PC-9 (cell line): ENCODE data around the gene TMPRSS4. TPM values are rescaled to one million over a fixed set of nuclear protein-coding genes. Genes with fewer than 3 reads are reported as not detected.

Experiments used
- BruUV-seq: library from RNA; stranded (reverse); fragments of 400-500 nt; replicated peaks from 2 replicates; lab custom pipeline; 2021; lab: Mats Ljungman, UMichigan
- CTCF ChIA-PET: fragments of 300-600 bp; sonication (Branson Sonifier 250); formaldehyde crosslinking; loops from one replicate; lab custom pipeline; 2022; ENCODE audit warnings: antibody characterized with exemption; lab: Charles Lee
- POLR2A ChIA-PET: fragments of 300-600 bp; sonication (Branson Sonifier 250); formaldehyde crosslinking; loops from one replicate; lab custom pipeline; 2022; ENCODE audit warnings: antibody characterized with exemption; ENCODE audit not compliant: unreplicated experiment; lab: Charles Lee
- DNase-seq, 2 experiments: peaks; one replicate each; pipeline versions ENCODE4 v3.0.0 to v3.0.0-alpha.2; 2015 to 2022; ENCODE audit warnings: mixed read lengths in 1 of 2
- H2AFZ ChIP-seq: fragments of 200-600 bp; sonication (generic); 2 replicates; pipeline ENCODE4 v1.8.1; 2017; ENCODE audit warnings: antibody characterized with exemption
- H3F3A ChIP-seq: fragments of 200-600 bp; sonication (generic); 2 replicates; pipeline ENCODE4 v1.8.1; 2017; ENCODE audit warnings: antibody characterized with exemption, mild to moderate bottlenecking, low read depth; ENCODE audit not compliant: insufficient read depth
- H3K27ac ChIP-seq: fragments of 200-600 bp; sonication (generic); 2 replicates; pipeline ENCODE4 v1.6.1; 2016; ENCODE audit warnings: mixed run types
- H3K27me3 ChIP-seq: fragments of 200-600 bp; sonication (generic); 2 replicates; pipeline ENCODE4 v1.6.1; 2016; ENCODE audit warnings: low read depth, mixed run types; ENCODE audit not compliant: insufficient read depth
- H3K36me3 ChIP-seq: fragments of 200-600 bp; sonication (generic); 2 replicates; pipeline ENCODE4 v1.6.1; 2016; ENCODE audit warnings: low read depth, mixed run types
- H3K4me1 ChIP-seq: fragments of 200-600 bp; sonication (generic); replicated peaks from 2 replicates; pipeline ENCODE4 v1.6.1; 2016; ENCODE audit warnings: mixed run types; ENCODE audit not compliant: insufficient read depth
- H3K4me2 ChIP-seq: fragments of 200-600 bp; sonication (generic); 2 replicates; pipeline ENCODE4 v1.6.1; 2017; ENCODE audit warnings: mixed run types
- H3K4me3 ChIP-seq: fragments of 200-600 bp; sonication (generic); 2 replicates; pipeline ENCODE4 v1.6.1; 2016; ENCODE audit warnings: mixed run types
- H3K79me2 ChIP-seq: fragments of 200-600 bp; sonication (generic); 2 replicates; pipeline ENCODE4 v1.6.1; 2017; ENCODE audit warnings: low read depth, mixed run types
- H3K9me2 ChIP-seq: fragments of 200-600 bp; sonication (generic); 2 replicates; pipeline ENCODE4 v1.8.1; 2017; ENCODE audit warnings: mild to moderate bottlenecking; ENCODE audit not compliant: insufficient read depth
- H3K9me3 ChIP-seq: fragments of 200-600 bp; sonication (generic); 2 replicates; pipeline ENCODE4 v1.8.1; 2016; ENCODE audit warnings: low read depth; ENCODE audit not compliant: insufficient read depth
- H4K20me1 ChIP-seq: fragments of 200-600 bp; sonication (generic); 2 replicates; pipeline ENCODE4 v1.8.1; 2017; ENCODE audit not compliant: insufficient read depth
- CTCF ChIP-seq: fragments of 200-600 bp; sonication (generic); conservative IDR thresholded peaks from 2 replicates; pipeline ENCODE4 v1.6.1; 2017; ENCODE audit warnings: mixed run types, antibody characterized with exemption, mild to moderate bottlenecking, moderate library complexity
- EZH2 ChIP-seq: fragments of 200-600 bp; sonication (generic); IDR thresholded peaks from 2 replicates; pipeline ENCODE4 v1.8.0; 2017; ENCODE audit warnings: antibody characterized with exemption, low read depth
- intact Hi-C: fragments of 100-400 bp; cut with micrococcal nuclease; formaldehyde crosslinking; loops from one replicate; pipeline ENCODE4 v1.10.0; 2022; ENCODE audit not compliant: unreplicated experiment
- total RNA-seq: library from RNA; stranded (reverse); gene quantifications from 2 replicates; pipeline ENCODE4 v1.2.3, GENCODE V29; 2021

Gene TMPRSS4
- total RNA-seq, 1 experiment from 2014 or later = 27.6 TPM

- ChIA-PET CTCF (interaction anchor here (0.5 kb wide), 1 partner anchor 815 kb away, joined by 8 read pairs; no protein-coding TSS in a partner anchor), POLR2A (interaction anchor here (0.5 kb wide), 1 partner anchor 153 kb away, joined by 3 read pairs; no protein-coding TSS in a partner anchor)
- H3K4me2 ChIP-seq = no peak overlapping the region
- no peak for DNase-seq
- no peaks in the 10 kb centered on the region for H3K9me2 ChIP-seq
- no peaks in the 10 kb centered on the region for H4K20me1 ChIP-seq
- H3K27me3 ChIP-seq = peaks cover 3% of the 10 kb centered on the region; the same call in 1 of the 2 replicates
- H3K4me3 ChIP-seq = no peak overlapping the region
- H3K9me3 ChIP-seq = no peaks in the 10 kb centered on the region
- H3K27ac ChIP-seq = no peak overlapping the region
- H3K4me1 ChIP-seq = no peaks in the 10 kb centered on the region; the same call in 1 of the 2 replicates
- intact Hi-C loops = no loop called here
- H3K36me3 ChIP-seq = no peaks in the 10 kb centered on the region
- no peaks in the 10 kb centered on the region for H3F3A ChIP-seq
- no peaks in the 10 kb centered on the region for H3K79me2 ChIP-seq
- TF ChIP-seq CTCF = no peak
- TF ChIP-seq EZH2 = no peak
- no TSS peak for BruUV-seq
- no peak overlapping the region for H2AFZ ChIP-seq
Measured at GRCh38 chr11:118045191-118045590, 31.7 kb upstream of the TMPRSS4 start.

GRCh38 chr11:118046051-118046963 is 30.6 kb upstream of the TMPRSS4 start:
- Histone ChIP-seq H3K9me3 (no peaks in the 10 kb centered on the region), H3K9me2 (no peaks in the 10 kb centered on the region), H3K4me2 (no peak overlapping the region; the same call in 1 of the 2 replicates), H3K36me3 (no peaks in the 10 kb centered on the region), H3K79me2 (no peaks in the 10 kb centered on the region), H2AFZ (no peak overlapping the region), H3K27me3 (peaks cover 9% of the 10 kb centered on the region; the same call in 1 of the 2 replicates), H3F3A (no peaks in the 10 kb centered on the region), H3K27ac (no peak overlapping the region), H4K20me1 (no peaks in the 10 kb centered on the region), H3K4me1 (no peaks in the 10 kb centered on the region; the same call in 1 of the 2 replicates), H3K4me3 (no peak overlapping the region)
- intact Hi-C loops = no loop called here
- ChIA-PET CTCF (interaction anchor here (0.6 kb wide), 1 partner anchor 622 kb away, joined by 5 read pairs; no protein-coding TSS in a partner anchor), POLR2A (no interaction called here)
- TF ChIP-seq CTCF = no peak
- TF ChIP-seq EZH2 = no peak
- DNase-seq = no peak
- BruUV-seq = no TSS peak

GRCh38 chr11:118046964-118047700 is 29.7 kb upstream of the TMPRSS4 start:
- Histone ChIP-seq H3K27ac (no peak overlapping the region), H4K20me1 (no peaks in the 10 kb centered on the region), H3K4me1 (no peaks in the 10 kb centered on the region; the same call in 1 of the 2 replicates), H3F3A (no peaks in the 10 kb centered on the region), H3K79me2 (no peaks in the 10 kb centered on the region), H3K4me2 (no peak overlapping the region), H3K4me3 (no peak overlapping the region), H3K27me3 (peaks cover 11% of the 10 kb centered on the region; the same call in 1 of the 2 replicates), H3K9me2 (no peaks in the 10 kb centered on the region), H2AFZ (no peak overlapping the region), H3K36me3 (no peaks in the 10 kb centered on the region), H3K9me3 (no peaks in the 10 kb centered on the region)
- TF ChIP-seq CTCF (no peak), EZH2 (no peak)
- DNase-seq = no peak
- ChIA-PET CTCF (no interaction called here), POLR2A (no interaction called here)
- no TSS peak for BruUV-seq
- intact Hi-C loops = no loop called here
